OCI-LY3 (cell line): Measurements from ENCODE around the gene CPLX3.

ENCODE experiments used
- CTCF ChIP-seq: fragments of 200-600, 300-600 bp; sonication (generic); IDR thresholded peaks from 2 replicates; pipeline ENCODE4 v1.5.1; 2014; ENCODE audit warnings: antibody characterized with exemption, low read length, low read depth
- EZH2phosphoT487 ChIP-seq: fragments of 200-600 bp; shearing (Covaris generic); IDR thresholded peaks from 2 replicates; pipeline ENCODE4 v1.6.1; 2018; ENCODE audit warnings: antibody characterized with exemption, mixed run types, low read depth

GRCh38 chr15:74789741-74790079 is 36.7 kb upstream of the CPLX3 start:
- TF ChIP-seq EZH2phosphoT487: no peak
- no peak; the same call in 1 of the 2 replicates for TF ChIP-seq CTCF
